H1 (cell line): Measurements from ENCODE around the gene ZNF775. TPM values are rescaled to one million over a fixed set of nuclear protein-coding genes. Genes with fewer than 3 reads are reported as not detected.

Experiments
- BRCA1 ChIP-seq: IDR thresholded peaks from 2 replicates; pipeline ENCODE4 v1.6.1; 2012; ENCODE audit warnings: low read depth, low read length, improper control_type of control experiment
- CHD7 ChIP-seq: fragments of 300-600 bp; sonication (generic); IDR thresholded peaks from 2 replicates; pipeline ENCODE4 v1.7.1; 2012; ENCODE audit warnings: low read length, moderate library complexity, mild to moderate bottlenecking, inconsistent platforms; ENCODE audit not compliant: insufficient replicate concordance
- JUND ChIP-seq: IDR thresholded peaks from 2 replicates; pipeline ENCODE4 v1.6.1; 2011; ENCODE audit warnings: mild to moderate bottlenecking, improper control_type of control experiment, low read length
- KDM4A ChIP-seq: IDR thresholded peaks from one replicate; pipeline ENCODE4 v1.7.1; 2012; ENCODE audit warnings: low read depth, mild to moderate bottlenecking, moderate library complexity, low read length, inconsistent platforms; ENCODE audit not compliant: severe bottlenecking
- RBBP5 ChIP-seq: IDR thresholded peaks from 2 replicates; pipeline ENCODE4 v1.7.1; 2012; ENCODE audit warnings: low read depth, mild to moderate bottlenecking, inconsistent platforms, low read length, moderate library complexity, borderline replicate concordance
- RFX5 ChIP-seq: IDR thresholded peaks from 2 replicates; pipeline ENCODE4 v1.6.1; 2011; ENCODE audit warnings: low read depth, low read length, improper control_type of control experiment, borderline replicate concordance
- RXRA ChIP-seq: IDR thresholded peaks from 2 replicates; pipeline ENCODE4 v1.6.1; 2011; ENCODE audit warnings: low read depth, mild to moderate bottlenecking, low read length, moderate library complexity; ENCODE audit not compliant: insufficient read depth
- TCF12 ChIP-seq: IDR thresholded peaks from 2 replicates; pipeline ENCODE4 v1.6.1; 2011; ENCODE audit warnings: low read depth, mild to moderate bottlenecking, low read length
- polyA plus RNA-seq, 7 experiments: library from polyadenylated mRNA; depleted of rRNA in 3 of 7; stranded (reverse) in 5 of 7; unstranded in 2 of 7; fragments of >200 nt in 5 of 7; fragments of 200-250 nt in 2 of 7; gene quantifications; 1 replicate in 5 of 7; 2 replicates in 1 of 7; 4 replicates in 1 of 7; pipeline versions ENCODE4 v1.2.1 to v1.2.3, GENCODE V29; 2011 to 2013; ENCODE audit warnings: missing spikeins in 2 of 7, mixed read lengths in 2 of 7
- total RNA-seq: library from RNA; stranded (reverse); fragmentation: NEBNext Ultra II Directional; extraction: Animal tissue kit (Norgen Biotek cat#: 25700); gene quantifications from 2 replicates; pipeline ENCODE4 v1.2.1, GENCODE V29; 2021
- TF ChIP-seq, protein P1 (sequence below): IDR thresholded peaks from 2 replicates; pipeline ENCODE4 v1.6.1; 2012; ENCODE audit warnings: low read length, inconsistent platforms
- TF ChIP-seq, protein P2 (sequence below): IDR thresholded peaks from 2 replicates; pipeline ENCODE4 v1.6.1; 2012; ENCODE audit warnings: inconsistent platforms

Gene ZNF775
- total and polyA plus RNA-seq, 2 of the 8 experiments (the other 6 are each of a cell fraction or from before 2014, with no cell fraction given) = 13.6 to 21.5 TPM

- TF ChIP-seq CHD7 (no peak), KDM4A (no peak), TCF12 (no peak), RFX5 (no peak), BRCA1 (no peak), RXRA (no peak), RBBP5 (no peak), JUND (no peak)
- TF ChIP-seq, protein P1, sequence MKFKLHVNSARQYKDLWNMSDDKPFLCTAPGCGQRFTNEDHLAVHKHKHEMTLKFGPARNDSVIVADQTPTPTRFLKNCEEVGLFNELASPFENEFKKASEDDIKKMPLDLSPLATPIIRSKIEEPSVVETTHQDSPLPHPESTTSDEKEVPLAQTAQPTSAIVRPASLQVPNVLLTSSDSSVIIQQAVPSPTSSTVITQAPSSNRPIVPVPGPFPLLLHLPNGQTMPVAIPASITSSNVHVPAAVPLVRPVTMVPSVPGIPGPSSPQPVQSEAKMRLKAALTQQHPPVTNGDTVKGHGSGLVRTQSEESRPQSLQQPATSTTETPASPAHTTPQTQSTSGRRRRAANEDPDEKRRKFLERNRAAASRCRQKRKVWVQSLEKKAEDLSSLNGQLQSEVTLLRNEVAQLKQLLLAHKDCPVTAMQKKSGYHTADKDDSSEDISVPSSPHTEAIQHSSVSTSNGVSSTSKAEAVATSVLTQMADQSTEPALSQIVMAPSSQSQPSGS = no peak
- TF ChIP-seq, protein P2, sequence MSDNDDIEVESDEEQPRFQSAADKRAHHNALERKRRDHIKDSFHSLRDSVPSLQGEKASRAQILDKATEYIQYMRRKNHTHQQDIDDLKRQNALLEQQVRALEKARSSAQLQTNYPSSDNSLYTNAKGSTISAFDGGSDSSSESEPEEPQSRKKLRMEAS = no peak
These were observed 15.3 kb upstream of the ZNF775 start (continued) for GRCh38 chr7:150363872-150364271.
